ENCODE measurements around the gene ENO3. TPM values are rescaled to one million over a fixed set of nuclear protein-coding genes. Genes with fewer than 3 reads are reported as not detected.
"Not testable (repeated sequence)": the region's sequence is repeated elsewhere in the genome, so short reads cannot be mapped to it uniquely, and the experiment has no call there.

The ENO3 gene
- total RNA-seq, 4 donors from 2014 or later = 2.0 to 4.2 (median 3.2) TPM

DNA sequence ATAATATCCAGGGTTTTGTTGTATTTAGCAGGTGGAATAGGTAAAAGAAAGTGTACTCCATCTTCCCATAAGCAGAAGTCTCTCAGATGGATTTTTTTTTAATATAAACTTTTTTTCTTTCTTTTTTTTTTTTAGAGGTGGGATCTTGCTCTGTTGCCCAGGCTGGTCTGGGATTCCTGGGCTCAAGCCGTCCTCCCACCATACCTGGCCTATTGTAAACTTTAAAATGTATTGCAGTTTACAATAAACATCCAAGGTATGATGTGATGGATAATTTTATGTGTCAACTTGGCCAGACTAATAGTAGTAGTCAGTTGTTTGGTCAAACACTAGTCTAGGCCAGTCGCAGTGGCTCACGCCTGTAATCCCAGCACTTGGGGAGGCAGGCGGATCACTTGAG is 29.6 kb upstream of the ENO3 start:
- Histone ChIP-seq H3K9me3 (no peaks in the 10 kb centered on the region), H3K4me1 (no peaks in the 10 kb centered on the region), H3K27me3 (no peaks in the 10 kb centered on the region), H3K36me3 (no peaks in the 10 kb centered on the region), H3K27ac (no peak overlapping the region), H3K4me3 (no peak overlapping the region)
- no peak for DNase-seq (ENCODE audit: low spot score in 2 of 2)
- TF ChIP-seq CTCF (IDR thresholded peaks at IDR 0.05) (no peak), EP300 (IDR thresholded peaks at IDR 0.05) (no peak), POLR2AphosphoS5 (IDR thresholded peaks at IDR 0.05) (no peak)
- WGBS = 95% methylated on average over 4 of the region's 4 CpGs

GRCh38 chr17:4926577-4927335 is 24.2 kb upstream of the ENO3 start:
- DNase-seq (ENCODE audit: low spot score in 2 of 2) = peak in 1 of 2 donors; percentile 28
- not testable (repeated sequence) for H3K4me3 ChIP-seq, H3K27me3 ChIP-seq, H3K4me1 ChIP-seq, H3K9me3 ChIP-seq, H3K27ac ChIP-seq, H3K36me3 ChIP-seq
- 88% methylated on average over 22 of the region's 24 CpGs for WGBS

DNA sequence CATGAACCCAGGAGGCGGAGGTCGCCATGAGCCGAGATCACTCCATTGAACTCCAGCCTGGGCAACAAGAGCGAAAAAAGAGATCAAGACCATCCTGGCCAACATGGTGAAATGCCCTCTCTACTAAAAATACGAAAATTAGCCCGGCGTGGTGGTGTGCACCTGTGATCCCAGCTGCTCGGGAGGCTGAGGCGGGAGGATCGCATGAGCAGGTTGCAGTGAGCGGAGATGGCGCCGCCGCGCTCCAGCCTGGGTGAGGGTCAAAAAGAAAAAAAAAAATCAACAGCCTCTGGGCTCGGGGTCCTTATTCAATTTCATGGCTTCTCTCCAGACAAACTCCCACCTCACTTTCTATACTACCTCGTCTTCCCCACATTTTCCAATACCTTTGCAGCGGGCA is 22.0 kb upstream of the ENO3 start:
- 97% methylated on average over 18 of the region's 18 CpGs for WGBS
- no peak overlapping the region for H3K4me3 ChIP-seq
- H3K9me3 ChIP-seq = no peaks in the 10 kb centered on the region
- H3K36me3 ChIP-seq = no peaks in the 10 kb centered on the region
- no peaks in the 10 kb centered on the region for H3K27me3 ChIP-seq
- H3K27ac ChIP-seq = no peak overlapping the region
- TF ChIP-seq POLR2AphosphoS5 (IDR thresholded peaks at IDR 0.05) (no peak), POLR2A (IDR thresholded peaks at IDR 0.05) (no peak), CTCF (IDR thresholded peaks at IDR 0.05) (no peak), EP300 (IDR thresholded peaks at IDR 0.05) (no peak)
- peak in 1 of 2 donors; percentile 38 for DNase-seq (ENCODE audit: low spot score in 2 of 2)
- peaks cover 4% of the 10 kb centered on the region for H3K4me1 ChIP-seq

DNA sequence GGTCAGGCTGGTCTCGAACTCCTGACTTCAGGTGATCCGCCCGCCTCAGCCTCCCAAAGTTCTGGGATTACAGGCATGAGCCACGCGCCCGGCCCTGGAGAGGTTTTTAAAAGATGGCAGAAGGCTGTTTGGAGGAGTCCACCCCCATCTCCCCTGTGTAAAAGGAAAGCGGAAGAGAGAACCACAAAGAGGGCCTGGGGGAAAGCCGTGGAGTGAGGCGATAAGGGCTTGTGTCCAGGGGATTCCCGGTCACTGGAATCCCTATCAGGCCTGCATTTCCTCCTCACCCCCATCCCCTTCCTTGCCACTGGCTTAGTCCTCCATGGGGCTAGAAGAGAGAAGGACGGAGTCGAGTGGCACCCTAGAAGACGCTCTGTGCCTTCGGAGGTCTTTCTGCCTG is 19.0 kb upstream of the ENO3 start, which contains the start of gene GP1BA:
TSS of gene GP1BA (plus strand) at position 315 of the 400 bp plus-strand sequence. CDS start 328 bp downstream, outside the sequence.
- Histone ChIP-seq H3K27me3 (no peaks in the 10 kb centered on the region), H3K9me3 (no peaks in the 10 kb centered on the region), H3K4me3 (no peak within 1 kb of the TSS), H3K4me1 (peaks cover 12% of the 10 kb centered on the region), H3K27ac (no peak within 1 kb of the TSS), H3K36me3 (peaks cover 12% of the 10 kb centered on the region)
- peak in 1 of 2 donors; percentile 25 for DNase-seq (ENCODE audit: low spot score in 2 of 2)
- WGBS = 82% methylated on average over 14 of the region's 14 CpGs
- TF ChIP-seq CTCF (IDR thresholded peaks at IDR 0.05) (no peak), EP300 (IDR thresholded peaks at IDR 0.05) (no peak), POLR2A (IDR thresholded peaks at IDR 0.05) (no peak), POLR2AphosphoS5 (IDR thresholded peaks at IDR 0.05) (no peak)

GRCh38 chr17:4932756-4933155 is 18.2 kb upstream of the ENO3 start:
- Histone ChIP-seq H3K27ac (no peak overlapping the region), H3K27me3 (no peaks in the 10 kb centered on the region), H3K4me3 (no peak overlapping the region), H3K4me1 (peaks cover 12% of the 10 kb centered on the region), H3K36me3 (peaks cover 20% of the 10 kb centered on the region), H3K9me3 (no peaks in the 10 kb centered on the region)
- TF ChIP-seq CTCF (IDR thresholded peaks at IDR 0.05) (no peak), POLR2AphosphoS5 (IDR thresholded peaks at IDR 0.05) (no peak), POLR2A (IDR thresholded peaks at IDR 0.05) (no peak), EP300 (IDR thresholded peaks at IDR 0.05) (no peak)
- 95% methylated on average over 12 of the region's 12 CpGs for WGBS
- DNase-seq (ENCODE audit: low spot score in 2 of 2) = peak in 1 of 2 donors; percentile 49

All from suprapubic skin (tissue), 4 donors.